NCI-H1436 (cell line): ENCODE measurements around the gene HIKESHI.
A peak's percentile ranks its signal among the peaks of the same experiment; 100 is the strongest.
"Not testable (repeated sequence)": the region's sequence is repeated elsewhere in the genome, so short reads cannot be mapped to it uniquely, and the experiment has no call there.

Source experiments
- DNase-seq: peaks from one replicate; lab custom pipeline; 2025; lab: John Stamatoyannopoulos, UW

HIKESHI gene, protein sequence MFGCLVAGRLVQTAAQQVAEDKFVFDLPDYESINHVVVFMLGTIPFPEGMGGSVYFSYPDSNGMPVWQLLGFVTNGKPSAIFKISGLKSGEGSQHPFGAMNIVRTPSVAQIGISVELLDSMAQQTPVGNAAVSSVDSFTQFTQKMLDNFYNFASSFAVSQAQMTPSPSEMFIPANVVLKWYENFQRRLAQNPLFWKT

DNA sequence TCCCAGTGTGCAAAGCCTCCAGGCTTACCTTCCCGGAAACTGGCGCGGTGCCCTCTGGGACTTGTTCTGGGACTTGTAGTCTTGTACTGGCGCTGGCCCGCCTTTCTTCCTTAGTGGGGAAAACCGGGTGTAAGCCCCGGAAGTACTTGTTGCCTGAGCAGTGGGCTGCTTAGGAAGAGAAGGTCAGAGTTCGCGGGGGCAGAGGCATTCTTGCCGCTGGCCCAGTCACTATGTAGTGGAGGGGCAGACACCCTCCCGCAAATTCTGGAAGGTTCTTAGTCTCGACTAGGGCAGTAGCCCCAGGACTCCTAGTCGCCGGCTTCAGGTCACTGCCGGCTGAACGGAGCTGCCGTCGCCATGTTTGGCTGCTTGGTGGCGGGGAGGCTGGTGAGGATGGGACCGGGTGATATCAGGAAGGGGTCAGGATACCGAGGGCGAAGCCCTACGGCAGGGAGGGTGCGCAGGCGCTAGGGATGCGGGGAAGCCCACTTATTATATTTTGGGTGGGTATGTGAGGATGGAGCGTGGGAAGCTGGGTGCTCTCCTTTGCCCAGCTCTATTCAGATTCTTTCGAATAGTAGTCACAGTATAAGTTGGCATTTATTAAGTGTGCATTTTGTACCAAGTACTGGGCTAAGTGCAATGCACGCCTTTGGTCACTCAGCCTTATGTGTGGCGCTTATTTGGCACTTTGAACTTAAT lies at the start of gene HIKESHI:
Gene HIKESHI (plus strand): TSS at position 149 of the 702 bp plus-strand sequence. CDS start 209 bp downstream, at position 358.
- peak; percentile 97 for DNase-seq

DNA sequence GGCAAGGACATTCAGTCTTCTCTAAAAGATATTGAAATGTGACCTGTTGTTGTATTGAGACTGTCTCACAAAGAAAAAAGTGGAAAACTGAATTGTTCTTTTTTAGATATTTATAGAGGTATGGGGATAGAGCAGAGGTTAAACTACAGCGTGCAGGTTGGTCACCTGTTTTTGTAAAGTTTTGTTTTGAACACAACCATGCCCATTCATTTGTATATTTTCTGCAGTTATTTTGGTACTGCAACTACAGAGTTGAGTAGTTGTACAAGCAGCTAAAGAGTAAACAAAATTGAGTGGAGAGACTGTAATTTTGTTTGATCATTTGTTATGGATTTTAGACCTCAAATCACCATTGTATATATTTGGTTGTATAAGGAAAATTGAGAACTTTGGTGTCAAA lies 46.1 kb upstream of the HIKESHI start:
- no peak for DNase-seq

DNA sequence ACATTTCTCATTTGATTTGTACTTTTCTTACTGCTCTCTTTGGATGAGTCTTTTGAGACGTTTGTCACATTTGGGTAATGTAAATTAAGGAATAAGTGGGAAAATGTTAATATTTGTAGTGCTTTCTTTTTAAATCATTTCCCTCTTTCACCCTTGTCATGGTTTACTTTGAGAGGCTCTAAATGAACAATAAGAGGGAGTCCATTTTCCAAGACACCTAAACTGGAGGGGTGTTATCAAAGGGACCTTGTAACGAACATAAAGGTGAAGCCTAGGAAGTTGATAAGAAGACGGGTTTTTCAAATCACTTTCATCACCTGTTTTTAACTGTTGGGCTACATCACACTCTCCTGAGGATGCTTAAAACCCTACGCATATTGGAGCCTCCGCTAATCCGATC lies 45.4 kb upstream of the HIKESHI start:
- DNase-seq: no peak

DNA sequence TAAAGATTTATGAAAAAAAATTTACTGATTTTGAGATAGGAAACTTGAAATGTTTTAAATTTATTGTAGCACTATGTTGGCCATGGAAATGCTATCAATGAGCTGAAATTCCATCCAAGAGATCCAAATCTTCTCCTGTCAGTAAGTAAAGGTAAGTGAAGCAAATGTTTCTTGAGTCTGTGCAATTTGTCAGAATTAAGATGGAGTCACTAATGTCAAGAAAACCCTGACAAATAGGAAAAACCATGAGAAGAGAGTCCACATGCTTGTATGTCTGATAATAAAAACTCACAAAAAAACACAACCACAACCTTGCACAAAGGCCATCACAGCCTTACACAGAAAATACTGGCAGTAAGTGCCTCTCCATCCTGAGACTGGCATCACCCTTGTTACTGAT lies 44.6 kb upstream of the HIKESHI start:
- DNase-seq: no peak

DNA sequence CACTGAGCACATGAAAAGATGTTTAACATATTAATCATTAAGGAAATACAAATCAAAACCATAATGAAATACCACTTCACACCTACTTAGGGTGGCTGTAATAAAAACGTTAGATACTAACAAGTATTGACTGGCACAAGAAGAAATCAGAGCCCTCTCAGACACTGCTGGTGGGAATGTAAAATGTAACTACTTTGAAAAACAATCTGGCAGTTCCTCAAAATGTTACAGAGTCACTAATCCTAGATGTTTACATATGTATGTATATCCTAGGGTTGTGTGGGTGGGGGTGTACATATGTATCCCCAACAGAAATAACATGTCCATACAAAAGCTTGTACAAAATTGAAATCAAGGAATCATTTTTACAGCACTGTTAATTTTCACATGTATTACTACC lies 42.3 kb upstream of the HIKESHI start:
- no peak for DNase-seq

DNA sequence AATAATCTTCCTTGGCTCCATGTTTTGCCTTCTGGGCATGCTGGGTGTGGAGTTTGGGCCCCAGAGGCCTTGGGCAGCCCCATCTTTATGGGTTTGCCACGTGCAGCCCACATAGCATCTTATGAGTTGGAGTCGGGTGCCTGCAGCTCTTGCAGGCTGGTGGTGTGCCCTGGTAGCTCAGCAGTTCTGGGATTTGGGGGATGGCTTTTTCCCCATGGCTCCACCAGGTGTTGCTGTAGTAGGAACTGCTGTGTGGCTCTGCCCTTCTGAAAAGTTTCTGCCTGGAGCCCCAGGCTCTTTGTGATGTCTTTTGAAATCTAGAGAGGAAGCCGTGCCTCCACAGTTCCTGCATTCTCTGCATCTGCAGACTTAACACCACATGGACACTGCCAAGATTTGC lies 40.7 kb upstream of the HIKESHI start:
- DNase-seq: no peak

DNA sequence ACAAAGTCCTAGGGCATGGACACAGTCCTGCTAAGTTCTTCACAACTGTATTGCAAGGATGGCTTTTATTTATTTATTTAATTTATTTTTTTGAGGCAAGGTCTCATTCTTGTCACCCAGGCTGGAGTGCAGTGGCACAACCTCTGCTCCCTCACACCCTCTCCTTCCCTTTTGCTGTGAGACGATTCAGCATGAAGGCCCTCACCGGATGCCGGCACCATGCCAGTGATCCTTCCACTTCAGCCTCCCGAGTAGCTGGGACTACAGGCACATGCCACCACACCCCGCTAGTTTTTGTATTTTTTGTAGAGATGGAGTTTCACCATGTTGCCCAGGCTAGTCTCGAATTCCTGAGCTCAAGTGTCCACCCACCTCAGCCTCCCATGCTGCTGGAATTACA lies 39.7 kb upstream of the HIKESHI start:
- DNase-seq: no peak

DNA sequence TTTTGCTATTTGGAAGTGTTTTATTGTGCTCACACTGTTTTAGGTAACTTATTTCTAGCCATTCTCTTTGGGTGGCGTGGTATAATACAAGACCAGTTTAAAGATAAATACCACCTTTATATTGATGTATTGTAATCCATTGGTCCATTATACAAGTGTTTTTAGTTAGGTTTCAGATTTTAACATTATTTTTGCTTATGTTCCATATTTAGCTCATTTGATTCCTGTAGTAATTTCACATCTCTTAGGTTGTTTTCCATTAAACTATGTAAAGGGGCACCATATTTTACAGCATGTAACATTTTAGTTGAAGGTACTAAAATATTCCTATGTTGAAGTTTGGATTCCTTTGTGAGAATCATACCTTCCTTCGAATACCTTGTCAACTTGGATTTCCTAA lies 37.4 kb upstream of the HIKESHI start:
- DNase-seq: no peak

DNA sequence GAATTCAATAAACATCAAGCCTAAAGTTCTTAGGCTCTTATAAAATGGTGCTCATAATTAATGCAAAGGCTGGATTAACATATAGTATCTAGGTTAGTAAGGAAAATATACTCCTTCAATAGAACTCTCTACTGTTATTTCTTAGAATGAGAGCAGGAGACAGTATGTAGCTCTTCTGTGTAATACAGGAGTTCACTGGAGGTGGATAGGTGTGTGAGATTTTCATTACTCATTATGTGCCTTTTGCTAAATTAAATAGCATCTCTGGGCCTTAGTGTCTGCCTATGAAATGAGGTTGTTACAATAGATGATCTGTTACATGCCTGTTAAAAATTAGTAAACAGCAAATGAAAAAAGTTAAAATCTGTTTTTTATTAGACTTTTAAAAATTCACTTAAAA lies 36.8 kb upstream of the HIKESHI start:
- no peak for DNase-seq

DNA sequence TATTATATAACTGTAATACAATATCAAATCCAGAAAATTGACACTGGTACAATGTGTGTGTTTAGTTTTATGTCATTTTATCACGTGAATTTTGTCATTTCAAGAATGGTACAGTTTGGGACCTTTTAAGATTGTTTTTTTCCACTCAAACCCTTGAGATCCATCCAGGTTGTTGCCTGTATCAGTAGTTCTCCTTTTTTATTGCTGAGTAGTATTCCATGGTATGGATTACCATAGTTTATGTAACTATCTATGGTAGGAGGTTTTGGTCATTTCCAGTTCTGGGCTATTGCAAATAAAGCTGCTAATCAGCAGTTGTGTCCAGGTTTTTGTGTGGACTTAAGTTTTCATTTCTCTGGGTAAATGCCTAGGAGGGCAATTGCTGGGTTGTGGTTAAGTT lies 32.4 kb upstream of the HIKESHI start:
- DNase-seq: no peak

DNA sequence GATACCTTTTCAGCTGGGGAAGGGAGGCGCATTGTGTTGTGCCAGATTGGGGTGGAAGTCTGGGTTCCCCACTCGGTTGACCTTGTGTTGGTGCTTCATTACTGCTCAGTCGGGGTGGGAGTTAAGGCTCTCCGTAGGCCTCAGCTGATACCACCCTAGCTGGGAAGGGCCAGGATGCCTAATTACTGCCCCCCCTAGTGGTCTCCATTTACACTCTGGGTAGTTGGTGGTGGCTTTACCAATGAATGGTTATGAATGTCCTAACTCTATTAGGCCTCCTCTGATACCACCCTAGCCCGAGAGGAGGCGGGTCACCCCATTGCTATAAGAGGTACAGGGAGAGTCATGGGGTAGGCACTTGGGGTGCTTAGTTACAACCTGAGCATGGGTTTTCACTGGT lies 27.5 kb upstream of the HIKESHI start:
- no peak for DNase-seq

DNA sequence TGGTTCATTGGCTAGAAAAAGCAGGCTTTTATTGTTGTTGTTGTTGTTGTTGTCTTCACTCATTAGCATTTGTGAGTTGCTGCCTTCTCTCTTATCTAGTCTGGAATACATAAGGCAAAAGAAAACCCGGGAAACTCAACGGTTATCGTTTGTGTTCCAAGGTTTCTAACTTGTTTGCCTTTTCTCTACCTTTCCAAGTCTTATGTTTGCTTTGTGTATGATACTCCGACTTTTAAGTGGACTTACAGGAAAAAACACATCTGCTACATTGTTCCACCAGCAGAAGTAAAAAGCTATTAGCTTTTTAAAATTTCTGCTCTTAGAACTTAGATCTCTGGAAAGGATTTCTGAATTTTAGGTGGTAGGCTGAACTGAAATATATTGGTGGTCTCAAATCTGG lies 27.0 kb upstream of the HIKESHI start:
- no peak for DNase-seq

DNA sequence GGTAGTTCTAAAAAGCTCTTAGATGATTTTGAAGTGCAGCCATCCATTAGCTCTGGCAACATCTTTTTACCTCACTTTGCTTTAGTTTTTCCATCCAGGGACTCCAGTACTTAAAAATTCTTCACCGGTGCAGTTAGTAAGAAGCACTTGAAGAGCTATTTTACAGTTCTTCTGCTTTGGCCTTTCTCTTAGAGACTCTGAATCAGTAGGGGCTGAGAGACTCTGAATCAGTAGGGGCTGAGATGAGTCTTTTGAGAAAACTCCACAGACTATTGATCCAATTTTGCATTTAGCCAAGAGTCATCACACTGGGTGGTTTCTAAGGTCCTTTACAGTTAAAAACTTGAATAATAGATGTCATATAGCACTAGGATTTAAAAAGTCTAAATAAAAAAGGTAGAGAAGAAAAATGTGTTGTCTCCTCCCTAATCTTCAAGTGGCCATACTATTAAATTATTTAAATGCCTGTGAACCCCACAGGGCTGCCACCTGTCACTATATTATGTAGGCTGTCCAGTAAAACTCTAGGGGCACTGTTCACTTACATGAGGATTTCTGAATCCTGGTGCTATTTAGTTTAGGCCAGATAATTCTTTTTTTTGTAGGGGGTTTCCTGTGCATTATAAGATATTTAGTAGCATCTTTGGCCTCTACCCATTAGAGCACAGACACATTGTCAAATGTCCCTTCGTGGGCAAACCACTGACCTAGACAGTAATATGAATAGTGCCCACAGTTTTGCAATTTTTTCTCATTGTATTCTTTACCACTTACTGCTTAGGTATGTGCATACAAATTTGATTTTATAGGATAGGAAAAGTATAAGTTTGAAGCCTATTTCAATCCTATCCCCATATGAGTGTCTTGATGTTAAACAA lies 26.3 kb upstream of the HIKESHI start:
- DNase-seq: no peak

DNA sequence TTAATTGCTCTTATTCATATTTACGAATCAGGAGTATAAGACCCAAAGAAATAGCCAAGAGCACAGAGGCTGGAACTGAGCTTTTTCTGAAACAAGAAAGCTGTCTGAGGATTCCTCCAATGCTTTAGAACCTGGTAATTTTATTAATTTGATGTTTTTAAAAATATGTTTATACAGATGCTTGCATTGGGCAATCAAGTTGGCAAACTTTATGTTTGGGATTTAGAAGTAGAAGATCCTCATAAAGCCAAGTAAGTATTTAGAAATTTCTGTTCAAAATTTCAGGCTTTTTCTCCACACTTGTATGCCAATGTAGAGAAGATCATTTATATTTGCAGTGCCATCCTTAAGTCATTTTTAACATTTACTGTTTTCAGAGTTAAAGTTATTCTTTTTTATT lies 24.3 kb upstream of the HIKESHI start:
- no peak for DNase-seq

DNA sequence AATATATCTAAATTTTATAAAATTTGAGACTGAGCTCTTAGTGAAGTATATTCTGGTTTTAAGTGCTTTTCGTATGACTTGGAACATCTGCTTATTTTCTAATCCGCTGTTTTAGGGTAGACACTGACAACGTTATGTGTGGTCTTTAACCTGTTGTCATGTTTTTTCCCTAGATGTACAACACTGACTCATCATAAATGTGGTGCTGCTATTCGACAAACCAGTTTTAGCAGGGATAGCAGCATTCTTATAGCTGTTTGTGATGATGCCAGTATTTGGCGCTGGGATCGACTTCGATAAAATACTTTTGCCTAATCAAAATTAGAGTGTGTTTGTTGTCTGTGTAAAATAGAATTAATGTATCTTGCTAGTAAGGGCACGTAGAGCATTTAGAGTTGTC lies 23.8 kb upstream of the HIKESHI start:
- DNase-seq: no peak

DNA sequence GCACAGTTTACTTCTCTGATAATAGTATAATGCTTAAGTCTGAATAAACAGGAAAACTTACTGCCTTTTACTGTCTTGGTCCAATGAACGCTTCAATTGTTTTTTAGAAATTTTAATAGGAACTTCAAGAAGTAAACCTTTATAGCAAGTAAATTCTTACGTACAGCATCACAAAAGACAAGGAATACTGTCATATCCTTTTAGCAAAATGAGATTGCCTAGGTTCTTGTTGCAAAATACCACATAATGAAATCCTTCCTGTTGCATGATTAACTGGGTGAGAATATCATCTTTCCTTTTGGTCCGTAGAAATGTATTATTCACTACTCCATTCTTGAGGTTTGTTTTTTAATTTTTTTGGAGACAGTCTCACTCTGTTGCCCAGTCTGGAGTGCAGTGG lies 22.3 kb upstream of the HIKESHI start:
- DNase-seq: no peak

DNA sequence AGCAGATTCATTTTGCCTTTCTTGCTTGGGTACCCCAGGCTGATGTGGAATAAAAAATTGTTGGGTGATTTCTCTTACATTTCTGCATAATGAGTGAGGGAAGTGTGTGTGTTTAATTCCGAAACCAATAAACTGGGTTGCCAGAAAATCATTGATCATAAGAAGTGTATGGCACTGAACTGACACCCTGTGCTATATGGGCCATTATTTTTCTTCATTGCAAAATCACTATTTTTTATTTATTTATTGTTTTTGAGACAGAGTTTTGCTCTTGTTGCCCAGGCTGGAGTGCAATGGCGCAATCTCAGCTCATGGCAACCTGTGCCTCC lies 14.6 kb upstream of the HIKESHI start:
- no peak for DNase-seq

DNA sequence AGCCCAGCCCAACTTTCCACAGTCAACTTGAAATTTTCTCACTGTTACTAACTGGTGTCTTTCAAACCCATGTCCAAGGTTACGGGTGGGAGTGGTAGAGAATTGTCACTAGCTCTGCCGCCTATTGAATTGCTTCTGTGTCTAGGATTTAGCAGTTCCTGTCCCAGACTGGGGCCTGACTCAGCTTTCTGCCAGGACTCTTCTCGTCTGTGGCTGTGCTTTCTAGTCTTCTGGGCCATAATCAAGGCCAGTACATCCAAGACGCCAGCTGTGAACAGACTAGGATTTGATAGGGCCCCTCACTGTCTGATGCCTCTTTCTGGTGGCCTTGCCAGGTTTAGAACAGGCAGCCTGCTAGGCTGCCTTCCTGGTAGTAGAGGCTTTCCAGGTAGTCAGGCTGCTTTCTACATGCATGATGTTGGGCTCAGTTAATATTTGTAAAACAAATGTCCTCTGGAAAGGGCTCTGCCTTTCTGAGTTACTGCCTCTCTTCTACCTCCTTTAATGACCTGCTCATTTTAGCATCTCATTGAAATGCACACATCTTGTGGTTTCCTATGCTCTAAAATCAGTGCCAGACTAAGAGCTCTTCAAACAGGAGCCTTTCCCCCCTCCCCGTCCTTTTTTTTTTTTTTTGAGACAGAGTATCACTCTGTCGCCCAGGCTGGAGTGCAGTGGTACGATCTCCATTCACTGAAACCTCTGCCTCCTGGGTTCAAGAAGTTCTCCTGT lies 13.1 kb upstream of the HIKESHI start:
- no peak for DNase-seq

DNA sequence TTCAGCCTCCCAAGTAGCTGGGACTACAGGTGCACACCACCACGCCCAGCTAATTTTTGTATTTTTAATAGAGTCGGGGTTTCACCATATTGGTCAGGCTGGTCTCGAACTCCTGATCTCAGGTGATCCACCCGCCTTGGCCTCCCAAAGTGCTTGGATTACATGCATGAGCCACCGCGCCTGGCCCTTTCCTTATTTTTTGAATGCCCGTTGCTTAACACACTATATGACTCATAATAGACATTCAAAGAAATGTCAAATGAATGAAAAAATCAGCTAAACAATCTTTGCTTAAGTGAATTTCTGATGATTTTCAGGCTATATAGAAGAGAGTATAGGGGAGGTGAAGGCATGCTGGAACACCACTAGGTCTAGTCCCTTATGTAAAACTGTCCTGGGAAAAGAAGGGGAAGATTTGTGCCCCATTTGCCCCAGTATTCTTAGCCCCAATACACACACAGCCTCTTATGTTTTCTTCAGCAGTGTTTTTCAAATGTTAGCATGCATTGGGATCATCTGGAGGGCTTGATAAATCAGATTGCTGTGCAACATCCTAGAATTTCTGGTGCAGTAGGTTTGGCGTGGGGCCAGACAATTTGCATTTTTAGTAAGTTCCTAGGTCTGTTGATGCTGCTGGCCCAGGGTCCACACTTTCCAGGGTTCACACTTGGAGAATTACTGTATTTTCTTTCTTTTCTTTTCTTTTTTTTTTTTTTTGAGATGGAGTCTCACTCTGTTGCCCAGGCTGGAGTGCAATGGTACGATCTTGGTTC lies 12.3 kb upstream of the HIKESHI start:
- not testable (repeated sequence) for DNase-seq

DNA sequence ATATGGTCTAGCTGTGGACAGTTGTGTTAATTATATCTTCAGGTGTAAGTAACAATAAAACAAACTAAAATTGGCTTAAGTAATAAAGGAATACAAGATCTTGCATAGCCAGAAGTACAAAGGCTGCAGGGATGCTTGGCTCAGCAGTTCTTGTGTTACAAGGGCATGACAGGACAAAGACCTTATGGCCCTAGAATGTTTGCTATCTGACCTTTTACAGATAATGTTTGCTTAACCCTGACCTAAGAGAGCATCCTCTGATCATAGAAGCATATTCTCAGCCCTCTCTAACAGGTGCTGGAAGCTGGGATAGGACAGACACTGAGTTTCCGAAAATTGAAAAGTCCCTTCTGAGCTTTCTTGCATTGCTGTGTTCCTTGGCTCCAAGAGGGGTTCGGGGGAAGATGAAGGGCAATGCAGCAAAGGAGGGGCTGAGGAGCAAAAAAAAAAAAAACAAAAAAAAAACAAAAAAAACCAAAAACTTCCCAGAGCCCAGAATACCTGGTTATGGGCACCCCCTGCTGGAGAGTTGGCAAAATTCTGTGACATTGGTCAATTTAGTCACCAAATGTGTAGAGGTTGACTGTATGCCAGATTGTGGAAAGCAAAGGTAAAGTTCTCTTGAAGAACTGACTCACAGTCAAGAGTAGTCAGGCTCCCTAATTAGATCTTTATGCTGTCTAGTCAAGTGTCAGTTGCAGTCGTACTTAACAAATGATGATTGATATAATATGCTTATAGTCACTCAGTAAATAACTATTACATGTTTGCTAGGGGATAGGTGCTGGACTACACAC lies 10.4 kb upstream of the HIKESHI start:
- DNase-seq: peak; percentile 35
